Fibroblast of skin of back (primary cell): ENCODE measurements around the gene GLP2R. TPM values are rescaled to one million over a fixed set of nuclear protein-coding genes. Genes with fewer than 3 reads are reported as not detected.
A peak's percentile ranks its signal among the peaks of the same experiment; 100 is the strongest.
"Not testable (repeated sequence)": the region's sequence is repeated elsewhere in the genome, so short reads cannot be mapped to it uniquely, and the experiment has no call there.

Experiments used
- DNase-seq: peaks from one replicate; pipeline ENCODE4 v3.0.0-alpha.2; 2013
- polyA plus RNA-seq, 2 experiments: library from polyadenylated mRNA; unstranded; fragments of 120-200 nt; gene quantifications; one replicate each; pipeline ENCODE4 v1.2.1, GENCODE V29; 2013; ENCODE audit not compliant: insufficient read length in 2 of 2

Gene GLP2R
- 0.06 TPM for polyA plus RNA-seq (2013, experiment 1 of 2; ENCODE audit: insufficient read length)
- 0.14 TPM for polyA plus RNA-seq (2013, experiment 2 of 2; ENCODE audit: insufficient read length)

GRCh38 chr17:9825641-9826150 is at the start of gene GLP2R:
Gene GLP2R (plus strand): TSS chr17:9825924. CDS start chr17:9826064, 140 bp downstream.
- DNase-seq: no peak

- DNase-seq: no peak
Observed at GRCh38 chr17:9776911-9777310, 48.8 kb upstream of the GLP2R start.

GRCh38 chr17:9780552-9780951 is 45.2 kb upstream of the GLP2R start:
- no peak for DNase-seq

GRCh38 chr17:9783050-9783449 is 42.7 kb upstream of the GLP2R start:
- DNase-seq: no peak

- not testable (repeated sequence) for DNase-seq
Observed at GRCh38 chr17:9783465-9783864, 42.3 kb upstream of the GLP2R start.

- DNase-seq: no peak
Observed at GRCh38 chr17:9784544-9784943, 41.2 kb upstream of the GLP2R start.

- DNase-seq: no peak
Observed at GRCh38 chr17:9788601-9789000, 37.1 kb upstream of the GLP2R start.

GRCh38 chr17:9790316-9790715 is 35.4 kb upstream of the GLP2R start:
- DNase-seq: no peak

- DNase-seq: no peak
Observed at GRCh38 chr17:9790889-9791876, 34.5 kb upstream of the GLP2R start, which contains the start of gene DHRS7C. Gene DHRS7C (minus strand): TSS chr17:9791592. CDS start chr17:9791284, 308 bp downstream.

- DNase-seq: no peak
Observed at GRCh38 chr17:9792181-9792840, 33.4 kb upstream of the GLP2R start.

- DNase-seq: no peak
Observed at GRCh38 chr17:9798008-9798407, 27.7 kb upstream of the GLP2R start.

- DNase-seq: no peak
Observed at GRCh38 chr17:9798724-9799123, 27.0 kb upstream of the GLP2R start.

GRCh38 chr17:9801505-9801904 is 24.2 kb upstream of the GLP2R start:
- no peak for DNase-seq

GRCh38 chr17:9802294-9802693 is 23.4 kb upstream of the GLP2R start:
- peak; percentile 36 for DNase-seq

- peak; percentile 17 for DNase-seq
Observed at GRCh38 chr17:9802697-9803096, 23.0 kb upstream of the GLP2R start.

GRCh38 chr17:9805769-9806168 is 20.0 kb upstream of the GLP2R start:
- DNase-seq: no peak

- DNase-seq: no peak
Observed at GRCh38 chr17:9806699-9807098, 19.0 kb upstream of the GLP2R start.

GRCh38 chr17:9809409-9809808 is 16.3 kb upstream of the GLP2R start:
- DNase-seq: no peak

GRCh38 chr17:9810100-9810949 is 15.4 kb upstream of the GLP2R start:
- DNase-seq: no peak

- DNase-seq: no peak
Observed at GRCh38 chr17:9811086-9811485, 14.6 kb upstream of the GLP2R start.

- DNase-seq: no peak
Observed at GRCh38 chr17:9811537-9811936, 14.2 kb upstream of the GLP2R start.

GRCh38 chr17:9813166-9813565 is 12.6 kb upstream of the GLP2R start:
- no peak for DNase-seq
